GM12801 (cell line): ENCODE data around the gene ADAM12.

Experiments
- TF ChIP-seq, protein P1 (sequence below): IDR thresholded peaks from one replicate; pipeline ENCODE4 v1.5.1; 2011; ENCODE audit warnings: control low read depth; ENCODE audit not compliant: insufficient read length; ENCODE audit errors: extremely low read depth

ADAM12 gene

DNA sequence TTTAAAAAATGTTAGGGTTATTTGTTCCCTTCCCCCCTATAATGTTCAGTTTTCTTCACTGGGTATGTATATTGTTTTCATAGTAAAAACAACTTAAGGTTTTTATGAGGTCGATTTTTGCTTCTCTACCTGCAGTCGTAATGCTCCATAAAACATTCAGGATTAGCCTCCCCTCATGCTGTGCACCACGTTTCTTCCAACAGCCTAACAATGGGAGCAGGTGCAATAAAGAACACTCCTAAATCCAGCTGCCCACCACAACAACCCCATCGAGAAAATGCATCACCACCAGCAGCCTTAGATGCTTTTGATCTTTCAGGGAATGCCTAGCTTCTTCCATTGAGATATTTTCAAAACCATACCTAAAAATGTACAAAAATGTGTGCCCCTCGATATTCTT, 111.1 kb downstream of the ADAM12 start:
- TF ChIP-seq, protein P1, sequence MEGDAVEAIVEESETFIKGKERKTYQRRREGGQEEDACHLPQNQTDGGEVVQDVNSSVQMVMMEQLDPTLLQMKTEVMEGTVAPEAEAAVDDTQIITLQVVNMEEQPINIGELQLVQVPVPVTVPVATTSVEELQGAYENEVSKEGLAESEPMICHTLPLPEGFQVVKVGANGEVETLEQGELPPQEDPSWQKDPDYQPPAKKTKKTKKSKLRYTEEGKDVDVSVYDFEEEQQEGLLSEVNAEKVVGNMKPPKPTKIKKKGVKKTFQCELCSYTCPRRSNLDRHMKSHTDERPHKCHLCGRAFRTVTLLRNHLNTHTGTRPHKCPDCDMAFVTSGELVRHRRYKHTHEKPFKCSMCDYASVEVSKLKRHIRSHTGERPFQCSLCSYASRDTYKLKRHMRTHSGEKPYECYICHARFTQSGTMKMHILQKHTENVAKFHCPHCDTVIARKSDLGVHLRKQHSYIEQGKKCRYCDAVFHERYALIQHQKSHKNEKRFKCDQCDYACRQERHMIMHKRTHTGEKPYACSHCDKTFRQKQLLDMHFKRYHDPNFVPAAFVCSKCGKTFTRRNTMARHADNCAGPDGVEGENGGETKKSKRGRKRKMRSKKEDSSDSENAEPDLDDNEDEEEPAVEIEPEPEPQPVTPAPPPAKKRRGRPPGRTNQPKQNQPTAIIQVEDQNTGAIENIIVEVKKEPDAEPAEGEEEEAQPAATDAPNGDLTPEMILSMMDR: no peak

DNA sequence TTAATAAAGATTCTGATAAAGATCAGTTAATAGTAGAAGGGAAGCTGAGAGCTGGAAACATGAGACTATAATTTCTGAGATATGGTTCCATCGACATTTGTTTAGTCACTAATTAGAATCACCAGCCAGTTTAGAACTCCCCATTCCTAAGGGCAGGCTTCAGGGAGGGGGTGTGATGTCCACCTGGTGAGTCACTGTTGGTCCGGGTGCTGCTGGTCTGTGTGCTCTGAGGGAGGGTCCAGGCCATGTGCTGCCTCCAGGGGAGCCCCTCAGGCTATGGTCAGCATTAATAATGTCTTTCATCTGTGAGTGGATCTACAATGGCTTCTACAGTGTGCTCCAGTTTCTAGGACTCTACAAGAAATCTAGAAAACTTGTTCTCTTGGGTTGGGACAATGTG, 115.8 kb downstream of the ADAM12 start:
- TF ChIP-seq, protein P1: no peak

DNA sequence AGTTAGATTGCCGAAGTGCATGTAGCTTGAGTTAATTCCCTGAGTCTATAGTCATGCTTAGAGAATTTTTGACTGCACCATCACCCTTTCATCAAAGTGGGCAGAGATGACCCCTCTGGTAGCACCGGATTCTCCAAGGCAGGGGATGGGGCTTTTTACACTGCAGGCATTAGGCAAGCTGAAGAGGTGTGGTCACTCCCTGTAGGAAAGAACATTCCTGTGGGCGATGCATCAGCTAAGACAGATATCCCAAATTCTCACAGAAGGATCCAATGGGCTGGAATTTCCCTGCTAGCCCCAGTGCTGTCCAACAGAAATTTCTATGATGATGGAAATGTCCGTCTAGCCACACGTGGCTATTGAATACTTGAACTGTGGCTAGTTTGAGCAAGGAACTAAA, 118.2 kb downstream of the ADAM12 start:
- TF ChIP-seq, protein P1: no peak

DNA sequence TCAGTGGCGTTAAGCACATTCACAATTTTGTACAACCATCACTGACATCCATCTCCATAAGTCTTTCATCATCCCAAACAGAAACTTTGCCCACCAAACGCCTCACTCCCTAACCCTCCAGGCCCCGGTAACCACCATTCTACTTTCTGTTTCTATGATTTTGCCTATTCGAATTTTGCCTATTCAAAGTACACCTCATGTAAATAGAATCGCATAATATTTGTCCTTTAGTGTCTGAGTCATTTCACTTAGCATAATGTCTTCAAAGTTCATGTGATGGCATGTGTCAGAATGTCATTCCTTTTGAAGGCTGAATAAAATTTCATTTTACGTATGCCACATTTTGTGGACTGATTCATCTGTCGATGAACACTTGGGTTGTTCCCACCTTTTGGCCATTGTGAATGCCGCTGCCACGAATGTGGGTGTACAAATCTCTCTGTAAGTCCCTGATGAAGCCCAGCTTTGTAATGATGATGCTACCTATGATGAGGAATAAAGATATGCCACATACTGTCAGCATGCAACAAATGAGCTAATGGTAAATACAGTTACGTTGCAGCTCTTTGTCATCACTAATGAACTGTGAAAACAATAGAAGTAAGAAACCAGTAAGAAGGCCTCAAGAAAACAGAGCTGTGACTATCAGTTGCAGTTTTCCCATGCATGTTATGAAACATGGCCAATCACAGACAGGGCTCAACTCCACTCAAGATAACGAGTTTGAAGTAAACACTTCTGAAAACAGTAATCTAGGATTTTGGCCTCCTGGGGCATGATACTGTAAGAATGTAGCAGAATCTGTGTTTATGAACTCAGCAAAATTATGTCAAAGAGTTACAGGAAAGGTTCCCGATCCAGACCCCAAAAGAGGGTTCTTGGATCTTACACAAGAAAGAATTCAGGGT, 120.0 kb downstream of the ADAM12 start:
- TF ChIP-seq, protein P1: no peak

DNA sequence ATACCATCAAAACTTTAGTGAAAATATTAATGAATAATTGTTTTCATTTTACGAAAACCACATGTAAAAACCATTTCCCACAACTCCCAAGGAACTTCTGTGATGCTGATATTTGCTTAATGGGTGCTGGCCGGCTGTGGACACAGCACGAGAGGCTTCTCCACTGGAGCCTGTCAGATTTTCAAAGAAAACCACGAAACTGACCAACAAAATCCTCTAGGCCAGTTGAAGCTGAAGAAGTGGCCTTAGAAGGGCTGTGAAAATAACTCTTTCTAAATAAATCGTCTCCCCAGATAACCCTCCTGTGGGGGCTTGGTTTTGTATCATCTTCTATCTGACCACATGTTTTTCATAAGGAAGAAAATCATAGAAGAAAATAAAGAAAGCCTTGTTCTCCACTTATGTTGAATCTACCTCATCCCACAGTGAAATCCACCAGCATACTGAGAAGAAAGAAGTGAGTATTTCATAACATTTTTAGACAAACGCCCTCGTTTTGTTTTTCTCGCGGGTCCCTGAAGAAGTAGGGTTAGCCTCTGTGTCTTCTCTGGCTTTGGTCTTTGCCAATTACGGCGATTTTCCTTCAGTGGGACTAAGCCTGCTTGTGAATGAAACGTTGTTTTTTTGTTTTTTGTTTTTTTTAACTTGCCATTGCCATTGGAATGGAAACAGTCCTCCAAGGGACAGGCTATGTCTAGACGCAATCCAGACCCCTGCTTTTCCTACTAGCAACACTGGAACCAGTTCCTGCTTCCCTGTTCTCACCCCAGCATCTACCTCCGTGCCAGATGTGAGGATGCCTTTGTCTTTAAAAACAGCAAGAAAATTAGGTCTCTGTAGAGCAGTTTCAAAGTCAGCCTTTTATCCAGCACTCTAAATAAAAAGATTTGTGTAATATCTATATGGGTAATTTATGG, 123.9 kb downstream of the ADAM12 start:
- TF ChIP-seq, protein P1: no peak

DNA sequence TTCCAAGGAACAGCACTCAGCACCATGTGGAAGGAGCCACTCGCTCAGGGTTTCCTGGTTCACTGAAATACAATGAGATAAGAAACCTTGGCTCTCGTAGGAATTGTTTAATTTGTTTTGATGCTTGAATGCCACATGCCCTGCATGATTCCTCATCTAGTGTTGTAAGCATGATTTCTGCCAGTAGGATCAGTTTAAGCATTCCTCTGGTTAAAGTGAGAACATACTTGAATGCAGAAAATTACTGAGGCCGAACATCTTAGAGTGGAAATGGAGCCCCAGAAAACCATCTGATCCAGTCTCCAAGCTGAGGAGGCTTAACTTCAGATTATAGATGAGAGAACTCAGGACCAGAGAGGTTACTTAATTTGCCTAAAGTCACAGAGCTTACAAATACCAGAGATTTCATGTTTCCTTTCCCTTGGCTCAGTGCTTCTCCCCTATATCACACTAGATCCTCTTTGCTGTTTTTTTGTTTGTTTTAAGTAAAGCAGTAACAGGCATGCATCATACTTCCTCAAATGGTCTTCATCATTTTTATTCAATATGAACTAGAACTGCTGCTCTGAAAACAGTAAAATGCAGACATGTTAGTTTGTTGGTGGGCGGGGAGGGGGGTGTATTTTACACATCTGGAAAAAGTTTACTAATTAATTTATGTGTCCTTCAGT, 125.1 kb downstream of the ADAM12 start:
- TF ChIP-seq, protein P1: no peak

DNA sequence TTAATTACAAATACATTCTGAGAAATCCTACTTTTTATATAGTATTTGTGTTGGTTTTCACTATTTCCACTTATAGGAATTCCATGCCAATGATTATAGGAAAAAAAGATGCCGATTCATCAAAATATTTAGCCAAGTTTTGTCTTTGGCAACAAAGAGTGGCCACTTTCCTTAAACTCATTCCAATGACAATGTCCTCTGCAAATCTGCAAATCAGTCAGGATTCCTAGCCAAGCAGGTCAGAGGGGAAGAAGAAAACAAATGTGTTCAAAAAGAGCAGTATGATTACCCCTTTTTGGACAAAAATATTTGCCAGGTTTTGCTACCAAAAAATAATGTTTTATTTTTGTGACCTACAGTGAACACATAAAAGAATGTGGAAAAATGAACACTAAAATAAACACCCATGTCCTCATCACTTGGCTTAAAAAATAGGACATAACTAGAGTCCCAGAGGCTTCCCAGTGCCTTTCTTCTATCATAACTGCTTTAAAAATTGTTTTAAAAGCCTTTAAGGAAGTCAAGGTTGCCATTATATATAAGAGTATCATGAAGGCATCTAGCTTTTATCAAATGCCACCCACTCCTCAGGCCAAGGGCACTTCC, 125.9 kb downstream of the ADAM12 start:
- TF ChIP-seq, protein P1: no peak
